ENCODE results near the gene TRPC4AP.

DNA sequence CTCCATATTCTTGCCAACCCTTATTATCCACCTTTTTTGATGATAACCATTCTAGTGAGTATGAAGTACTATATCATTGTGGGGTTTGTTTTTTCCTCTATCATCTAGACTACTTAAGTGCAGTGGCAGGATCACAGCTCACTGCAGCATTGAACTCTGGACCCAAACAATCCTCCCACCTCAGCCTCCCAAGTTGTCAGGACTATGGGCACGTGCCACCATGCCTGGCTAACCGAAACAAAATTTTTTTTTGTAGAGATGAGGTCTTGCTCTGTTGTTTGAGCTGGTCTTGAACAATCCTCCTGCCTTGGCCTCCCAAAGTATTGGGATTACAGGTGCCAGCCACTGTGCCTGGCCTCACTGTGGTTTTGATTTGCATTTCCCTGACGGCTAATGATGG, 67.5 kb downstream of the TRPC4AP start:
- TF ChIP-seq, protein P1, sequence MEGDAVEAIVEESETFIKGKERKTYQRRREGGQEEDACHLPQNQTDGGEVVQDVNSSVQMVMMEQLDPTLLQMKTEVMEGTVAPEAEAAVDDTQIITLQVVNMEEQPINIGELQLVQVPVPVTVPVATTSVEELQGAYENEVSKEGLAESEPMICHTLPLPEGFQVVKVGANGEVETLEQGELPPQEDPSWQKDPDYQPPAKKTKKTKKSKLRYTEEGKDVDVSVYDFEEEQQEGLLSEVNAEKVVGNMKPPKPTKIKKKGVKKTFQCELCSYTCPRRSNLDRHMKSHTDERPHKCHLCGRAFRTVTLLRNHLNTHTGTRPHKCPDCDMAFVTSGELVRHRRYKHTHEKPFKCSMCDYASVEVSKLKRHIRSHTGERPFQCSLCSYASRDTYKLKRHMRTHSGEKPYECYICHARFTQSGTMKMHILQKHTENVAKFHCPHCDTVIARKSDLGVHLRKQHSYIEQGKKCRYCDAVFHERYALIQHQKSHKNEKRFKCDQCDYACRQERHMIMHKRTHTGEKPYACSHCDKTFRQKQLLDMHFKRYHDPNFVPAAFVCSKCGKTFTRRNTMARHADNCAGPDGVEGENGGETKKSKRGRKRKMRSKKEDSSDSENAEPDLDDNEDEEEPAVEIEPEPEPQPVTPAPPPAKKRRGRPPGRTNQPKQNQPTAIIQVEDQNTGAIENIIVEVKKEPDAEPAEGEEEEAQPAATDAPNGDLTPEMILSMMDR (IDR thresholded peaks at IDR 0.05): no peak
- TF ChIP-seq POLR2A (IDR thresholded peaks at IDR 0.05) (no peak), EP300 (IDR thresholded peaks at IDR 0.05) (no peak)

All from upper lobe of left lung (tissue), 4 donors.